HepG2 (cell line): ENCODE measurements around the gene ZNF770. TPM values are rescaled to one million over a fixed set of nuclear protein-coding genes. Genes with fewer than 3 reads are reported as not detected.

ENCODE experiments used
- FLYWCH1 ChIP-seq: sonication (generic); formaldehyde crosslinking; IDR thresholded peaks from 2 replicates; pipeline ENCODE4 v1.8.1; 2023; ENCODE audit warnings: mild to moderate bottlenecking, missing genetic modification reagents
- FOXM1 ChIP-seq: sonication (generic); formaldehyde crosslinking; IDR thresholded peaks from 2 replicates; pipeline ENCODE4 v1.5.0; 2020; ENCODE audit warnings: missing genetic modification reagents
- RARA ChIP-seq: IDR thresholded peaks from 2 replicates; pipeline ENCODE4 v1.6.1; 2016; ENCODE audit warnings: missing genetic modification reagents, missing compliant biosample characterization
- RARG ChIP-seq: sonication (generic); formaldehyde crosslinking; IDR thresholded peaks from 2 replicates; pipeline ENCODE4 v1.4.0; 2020; ENCODE audit warnings: low read depth, mild to moderate bottlenecking, missing genetic modification reagents
- TBX2 ChIP-seq: sonication (generic); formaldehyde crosslinking; IDR thresholded peaks from 2 replicates; pipeline ENCODE4 v1.5.0; 2020; ENCODE audit warnings: missing genetic modification reagents, mild to moderate bottlenecking, borderline replicate concordance
- ZHX2 ChIP-seq, 2 experiments: sonication (generic) in 1 of 2; formaldehyde crosslinking in 1 of 2; IDR thresholded peaks; 2 replicates each; pipeline versions ENCODE4 v1.6.1 to v1.9.0; 2014 to 2022; ENCODE audit warnings: antibody characterized with exemption in 1 of 2, borderline replicate concordance in 1 of 2, inconsistent platforms in 1 of 2, low read depth in 1 of 2, missing genetic modification reagents in 1 of 2
- ZNF292 ChIP-seq: sonication (generic); formaldehyde crosslinking; IDR thresholded peaks from 2 replicates; pipeline ENCODE4 v1.8.1; 2022; ENCODE audit warnings: mild to moderate bottlenecking, low read depth, missing genetic modification reagents, borderline replicate concordance
- ZNF772 ChIP-seq: sonication (generic); formaldehyde crosslinking; IDR thresholded peaks from 2 replicates; pipeline ENCODE4 v1.5.0; 2020; ENCODE audit warnings: mild to moderate bottlenecking, missing genetic modification reagents
- ZNF891 ChIP-seq: sonication (generic); formaldehyde crosslinking; IDR thresholded peaks from 2 replicates; pipeline ENCODE4 v1.5.0; 2020; ENCODE audit warnings: mild to moderate bottlenecking, missing genetic modification reagents
- polyA plus RNA-seq, 8 experiments: library from polyadenylated mRNA; depleted of rRNA in 3 of 8; stranded (reverse) in 7 of 8; unstranded in 1 of 8; fragments of >200 nt; fragmentation: Illumina TruSeq in 4 of 8; extraction: Trizol in 4 of 8; gene quantifications; 2 replicates each; pipeline versions ENCODE4 v1.2.1 to v1.2.3, GENCODE V29; 2011 to 2016; ENCODE audit warnings: low read depth in 4 of 8, missing spikeins in 1 of 8, mixed read lengths in 1 of 8; ENCODE audit not compliant: insufficient read depth in 1 of 8
- total RNA-seq, 5 experiments: library from RNA; depleted of rRNA; stranded (reverse); fragments of >200 nt; fragmentation: Illumina TruSeq; extraction: Trizol; gene quantifications; 2 replicates each; pipeline ENCODE4 v1.2.3, GENCODE V29; 2016; ENCODE audit warnings: low read depth in 1 of 5
- TF ChIP-seq, protein P1 (sequence below): sonication (generic); formaldehyde crosslinking; IDR thresholded peaks from 2 replicates; pipeline ENCODE4 v1.8.1; 2023; ENCODE audit warnings: mild to moderate bottlenecking, missing genetic modification reagents

ZNF770 gene
- total and polyA plus RNA-seq, 2 of the 13 experiments (the other 11 are each of a cell fraction or from before 2014, with no cell fraction given): 15.5 to 33.1 TPM

DNA sequence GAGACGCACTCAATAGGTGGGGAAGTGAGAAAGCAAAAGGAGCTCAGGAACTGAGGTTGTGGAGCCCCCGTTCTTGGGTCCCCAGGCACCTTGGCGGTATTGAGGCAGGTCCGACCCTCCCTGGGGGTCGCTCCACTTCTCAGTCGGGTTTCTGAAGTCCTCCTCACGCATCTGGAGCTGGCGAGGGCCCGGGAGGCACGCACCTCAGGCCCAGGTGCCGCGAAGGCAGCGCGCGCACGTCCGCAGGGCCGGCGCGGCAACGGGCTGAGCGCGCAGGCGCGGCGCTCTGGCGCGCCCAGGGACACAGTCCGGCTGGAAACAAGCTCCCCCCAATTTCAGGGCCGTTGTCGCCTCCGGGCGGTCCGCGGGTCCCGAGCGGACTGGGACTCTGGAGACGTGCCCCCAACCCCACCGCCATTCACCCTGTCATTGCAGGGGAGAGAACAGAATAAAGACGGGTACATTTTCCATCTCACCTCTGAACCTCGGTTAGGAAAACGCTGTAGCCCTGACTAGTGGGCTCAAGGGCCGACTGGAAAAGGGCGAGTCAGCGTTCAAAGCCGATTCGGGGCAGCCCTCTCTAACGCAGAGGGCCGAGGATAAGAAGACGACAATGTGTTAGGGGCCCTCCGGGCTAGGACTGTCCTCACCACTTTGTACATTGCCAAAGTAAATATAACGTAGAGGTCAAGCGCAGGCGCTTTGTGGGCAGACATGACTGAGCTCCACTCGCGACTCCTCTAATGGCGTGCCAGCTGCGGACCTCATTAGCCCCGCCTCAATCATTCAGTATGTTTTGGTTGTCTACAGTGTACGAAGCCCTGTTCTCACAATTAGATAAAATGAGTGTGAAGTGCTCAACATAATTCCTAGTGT is at the start of gene ZNF770 (continued):
- TF ChIP-seq ZHX2 (IDR thresholded peaks at IDR 0.05; ENCODE audit: low read depth) (0 out of 2 replicates have a peak, but pooled peaks have one; percentile 18), ZHX2 (CRISPR knock-in tag; IDR thresholded peaks at IDR 0.05; ENCODE audit: borderline replicate concordance) (peak; percentile 79; the same call in 1 of the 2 replicates), ZNF292 (no peak; the same call in 1 of the 2 replicates), TBX2 (peak; percentile 37; the same call in 1 of the 2 replicates), RARG (no peak), ZNF772 (CRISPR knock-in tag) (peak; percentile 88; the same call in 1 of the 2 replicates), RARA (peak; percentile 30; the same call in 1 of the 2 replicates), FOXM1 (0 out of 2 replicates have a peak, but pooled peaks have one; percentile 11), ZNF891 (CRISPR knock-in tag) (peak; percentile 69), FLYWCH1 (peak; percentile 55; the same call in 1 of the 2 replicates)
- TF ChIP-seq, protein P1, sequence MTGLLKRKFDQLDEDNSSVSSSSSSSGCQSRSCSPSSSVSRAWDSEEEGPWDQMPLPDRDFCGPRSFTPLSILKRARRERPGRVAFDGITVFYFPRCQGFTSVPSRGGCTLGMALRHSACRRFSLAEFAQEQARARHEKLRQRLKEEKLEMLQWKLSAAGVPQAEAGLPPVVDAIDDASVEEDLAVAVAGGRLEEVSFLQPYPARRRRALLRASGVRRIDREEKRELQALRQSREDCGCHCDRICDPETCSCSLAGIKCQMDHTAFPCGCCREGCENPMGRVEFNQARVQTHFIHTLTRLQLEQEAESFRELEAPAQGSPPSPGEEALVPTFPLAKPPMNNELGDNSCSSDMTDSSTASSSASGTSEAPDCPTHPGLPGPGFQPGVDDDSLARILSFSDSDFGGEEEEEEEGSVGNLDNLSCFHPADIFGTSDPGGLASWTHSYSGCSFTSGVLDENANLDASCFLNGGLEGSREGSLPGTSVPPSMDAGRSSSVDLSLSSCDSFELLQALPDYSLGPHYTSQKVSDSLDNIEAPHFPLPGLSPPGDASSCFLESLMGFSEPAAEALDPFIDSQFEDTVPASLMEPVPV (CRISPR knock-in tag): peak; percentile 63; the same call in 1 of the 2 replicates
